Mesendoderm (in vitro differentiated cells): ENCODE results near the gene SOCS3.

Experiments used
- DNase-seq: peaks from one replicate; pipeline ENCODE4 v3.0.0; 2013
- H2AK5ac ChIP-seq: 2 replicates; pipeline ENCODE4 v1.6.1; 2013; ENCODE audit warnings: low read length, inconsistent platforms
- H2BK120ac ChIP-seq: 2 replicates; pipeline ENCODE4 v1.6.1; 2013; ENCODE audit warnings: low read depth, mild to moderate bottlenecking, low read length, moderate library complexity, mixed read lengths
- H2BK15ac ChIP-seq: replicated peaks from 2 replicates; pipeline ENCODE4 v1.6.1; 2013; ENCODE audit warnings: low read depth, mild to moderate bottlenecking, moderate library complexity
- H2BK5ac ChIP-seq: 2 replicates; pipeline ENCODE4 v1.6.1; 2013; ENCODE audit warnings: low read length, inconsistent platforms
- H3K18ac ChIP-seq: 2 replicates; pipeline ENCODE4 v1.6.1; 2013; ENCODE audit warnings: mild to moderate bottlenecking, low read length, mixed read lengths
- H3K23ac ChIP-seq: one replicate; pipeline ENCODE4 v1.6.1; 2013; ENCODE audit warnings: low read length
- H3K27ac ChIP-seq: 2 replicates; pipeline ENCODE4 v1.5.1; 2013; ENCODE audit warnings: low read depth, mild to moderate bottlenecking, inconsistent platforms, low read length, moderate library complexity
- H3K27me3 ChIP-seq: 2 replicates; pipeline ENCODE4 v1.6.1; 2013; ENCODE audit warnings: low read length, control low read depth, mild to moderate bottlenecking, inconsistent platforms; ENCODE audit not compliant: insufficient read depth, poor library complexity
- H3K36me3 ChIP-seq: 2 replicates; pipeline ENCODE4 v1.6.1; 2013; ENCODE audit warnings: low read length, inconsistent platforms; ENCODE audit not compliant: control insufficient read depth, insufficient read depth
- H3K4ac ChIP-seq: one replicate; pipeline ENCODE4 v1.6.1; 2013; ENCODE audit warnings: low read depth, mild to moderate bottlenecking, low read length, moderate library complexity
- H3K4me1 ChIP-seq: 2 replicates; pipeline ENCODE4 v1.6.1; 2013; ENCODE audit warnings: low read depth, low read length, inconsistent platforms; ENCODE audit not compliant: control insufficient read depth
- H3K4me2 ChIP-seq: 2 replicates; pipeline ENCODE4 v1.6.1; 2013; ENCODE audit warnings: low read length
- H3K4me3 ChIP-seq: 2 replicates; pipeline ENCODE4 v1.5.1; 2013; ENCODE audit warnings: mild to moderate bottlenecking, low read length
- H3K56ac ChIP-seq: one replicate; pipeline ENCODE4 v1.6.1; 2013; ENCODE audit warnings: low read length
- H3K79me1 ChIP-seq: 2 replicates; pipeline ENCODE4 v1.6.1; 2013; ENCODE audit warnings: low read length, inconsistent platforms
- H3K79me2 ChIP-seq: 2 replicates; pipeline ENCODE4 v1.6.1; 2013; ENCODE audit warnings: mild to moderate bottlenecking, low read length; ENCODE audit not compliant: control insufficient read depth, insufficient read depth
- H3K9ac ChIP-seq: 2 replicates; pipeline ENCODE4 v1.6.1; 2013; ENCODE audit warnings: low read length, inconsistent platforms
- H4K5ac ChIP-seq: one replicate; pipeline ENCODE4 v1.6.1; 2013; ENCODE audit warnings: low read length
- H4K8ac ChIP-seq: one replicate; pipeline ENCODE4 v1.6.1; 2013; ENCODE audit warnings: low read depth, mild to moderate bottlenecking, control low read depth, low read length, moderate library complexity
- WGBS: extraction: QIAGEN DNeasy Blood & Tissue Kit; methylation state at CpG from one replicate; pipeline ENCODE4 v1.1.7; 2013; ENCODE audit warnings: low lambda C conversion rate, missing lambda C conversion rate; ENCODE audit not compliant: insufficient coverage; ENCODE audit errors: extremely low coverage; 5-methylcytosine and 5-hydroxymethylcytosine counted together

Gene SOCS3

GRCh38 chr17:78387977-78388941 is 28.4 kb upstream of the SOCS3 start:
- H3K18ac ChIP-seq: no peak overlapping the region
- no peaks in the 10 kb centered on the region for H3K27me3 ChIP-seq
- DNase-seq: no peak
- no peaks in the 10 kb centered on the region for H3K36me3 ChIP-seq
- H3K4ac ChIP-seq: no peak overlapping the region
- no peak overlapping the region for H3K4me3 ChIP-seq
- H3K4me1 ChIP-seq: peaks cover 9% of the 10 kb centered on the region
- H4K5ac ChIP-seq: no peak overlapping the region
- H3K4me2 ChIP-seq: no peak overlapping the region
- no peak overlapping the region for H2BK5ac ChIP-seq
- H3K56ac ChIP-seq: no peak overlapping the region
- no peak overlapping the region for H3K9ac ChIP-seq
- no peak overlapping the region for H3K23ac ChIP-seq
- H3K27ac ChIP-seq: no peak overlapping the region
- H2BK15ac ChIP-seq: no peak overlapping the region
- H2AK5ac ChIP-seq: no peak overlapping the region
- no peak overlapping the region for H2BK120ac ChIP-seq
- WGBS: no CpG with 5 or more reads among the region's 10 CpGs
- peaks cover 81% of the 10 kb centered on the region for H3K79me2 ChIP-seq
- H4K8ac ChIP-seq: no peak overlapping the region
- H3K79me1 ChIP-seq: peaks cover 8% of the 10 kb centered on the region

- Histone ChIP-seq H3K79me2 (peaks cover 81% of the 10 kb centered on the region), H3K27me3 (no peaks in the 10 kb centered on the region), H2AK5ac (no peak overlapping the region), H3K9ac (no peak overlapping the region), H3K79me1 (peaks cover 14% of the 10 kb centered on the region), H2BK15ac (no peak overlapping the region), H2BK120ac (no peak overlapping the region), H4K8ac (no peak overlapping the region), H3K4ac (no peak overlapping the region), H3K36me3 (no peaks in the 10 kb centered on the region), H3K27ac (no peak overlapping the region), H3K4me2 (no peak overlapping the region), H3K4me1 (peaks cover 17% of the 10 kb centered on the region), H3K4me3 (no peak overlapping the region), H3K56ac (no peak overlapping the region), H4K5ac (no peak overlapping the region), H3K18ac (no peak overlapping the region), H2BK5ac (no peak overlapping the region), H3K23ac (no peak overlapping the region)
- no peak for DNase-seq
- WGBS: no CpG with 5 or more reads among the region's 23 CpGs
Observed at GRCh38 chr17:78384479-78385175, 24.8 kb upstream of the SOCS3 start.

- Histone ChIP-seq H3K36me3 (no peaks in the 10 kb centered on the region), H3K4ac (no peak overlapping the region), H3K4me3 (no peak overlapping the region), H3K79me1 (peaks cover 17% of the 10 kb centered on the region), H3K27ac (no peak overlapping the region), H3K79me2 (peaks cover 87% of the 10 kb centered on the region), H2AK5ac (no peak overlapping the region), H3K18ac (no peak overlapping the region), H2BK15ac (no peak overlapping the region), H2BK120ac (no peak overlapping the region), H3K9ac (no peak overlapping the region), H2BK5ac (no peak overlapping the region), H3K4me2 (no peak overlapping the region), H3K27me3 (no peaks in the 10 kb centered on the region), H3K4me1 (peaks cover 19% of the 10 kb centered on the region), H4K8ac (no peak overlapping the region), H3K56ac (peak overlapping the region; percentile 15), H3K23ac (peak overlapping the region; percentile 3), H4K5ac (no peak overlapping the region)
- WGBS: no CpG with 5 or more reads among the region's 15 CpGs
- DNase-seq: no peak
Observed at GRCh38 chr17:78383725-78384471, 24.0 kb upstream of the SOCS3 start.

- Histone ChIP-seq H3K23ac (no peak overlapping the region), H2BK5ac (peak overlapping the region; percentile 23), H3K4me1 (peaks cover 19% of the 10 kb centered on the region), H3K4ac (no peak overlapping the region), H3K27ac (peak overlapping the region; percentile 71), H3K27me3 (no peaks in the 10 kb centered on the region), H3K79me2 (peaks cover 72% of the 10 kb centered on the region), H2BK15ac (no peak overlapping the region), H3K79me1 (peaks cover 17% of the 10 kb centered on the region), H4K8ac (no peak overlapping the region), H3K56ac (peak overlapping the region; percentile 65), H3K36me3 (no peaks in the 10 kb centered on the region), H3K4me3 (no peak overlapping the region), H4K5ac (no peak overlapping the region), H3K9ac (peak overlapping the region; percentile 45), H3K18ac (no peak overlapping the region), H3K4me2 (peak overlapping the region; percentile 4), H2AK5ac (no peak overlapping the region), H2BK120ac (no peak overlapping the region)
- WGBS: no CpG with 5 or more reads among the region's 12 CpGs
- DNase-seq: peak; percentile 88
Observed at GRCh38 chr17:78381601-78382232, 21.8 kb upstream of the SOCS3 start.

GRCh38 chr17:78380370-78380769 is 20.5 kb upstream of the SOCS3 start:
- H3K27ac ChIP-seq: no peak overlapping the region
- H2BK120ac ChIP-seq: peak overlapping the region; percentile 14
- H3K18ac ChIP-seq: no peak overlapping the region
- no peak overlapping the region for H3K23ac ChIP-seq
- H3K9ac ChIP-seq: no peak overlapping the region
- H3K79me2 ChIP-seq: peaks cover 59% of the 10 kb centered on the region
- no peaks in the 10 kb centered on the region for H3K27me3 ChIP-seq
- no peak overlapping the region for H2BK5ac ChIP-seq
- H3K4me1 ChIP-seq: peaks cover 18% of the 10 kb centered on the region
- no CpG with 5 or more reads among the region's 5 CpGs for WGBS
- DNase-seq: no peak
- no peak overlapping the region for H3K4ac ChIP-seq
- no peak overlapping the region for H3K4me3 ChIP-seq
- H2AK5ac ChIP-seq: no peak overlapping the region
- H3K79me1 ChIP-seq: peaks cover 17% of the 10 kb centered on the region
- no peaks in the 10 kb centered on the region for H3K36me3 ChIP-seq
- H3K4me2 ChIP-seq: no peak overlapping the region
- H4K5ac ChIP-seq: no peak overlapping the region
- H4K8ac ChIP-seq: no peak overlapping the region
- no peak overlapping the region for H2BK15ac ChIP-seq
- no peak overlapping the region for H3K56ac ChIP-seq
